CD4-positive, alpha-beta T cell (primary cell): ENCODE measurements around the gene TOPORS. TPM values are rescaled to one million over a fixed set of nuclear protein-coding genes. Genes with fewer than 3 reads are reported as not detected.

Experiments
- ATAC-seq: fragments of 200-7000 bp; cut with Tn5 transposase; one replicate; pipeline ENCODE4 v1.10.0; 2022; ENCODE audit warnings: mild to moderate bottlenecking; ENCODE audit not compliant: poor library complexity
- CTCF ChIA-PET: fragments of 350-600 bp; sonication (Branson Sonifier 250); formaldehyde crosslinking; loops from one replicate; lab custom pipeline; 2021; ENCODE audit warnings: antibody characterized with exemption, inconsistent platforms; lab: Charles Lee
- POLR2A ChIA-PET: fragments of 350-600 bp; sonication (Branson Sonifier 250); formaldehyde crosslinking; loops from one replicate; lab custom pipeline; 2021; ENCODE audit warnings: antibody characterized with exemption, inconsistent platforms; lab: Charles Lee
- DNase-seq, 14 experiments: peaks; one replicate each; pipeline ENCODE4 v3.0.0-alpha.2; 2013 to 2020; ENCODE audit warnings: mixed read lengths in 2 of 14
- H3K27ac ChIP-seq, 2 donors: one replicate each; pipeline versions ENCODE4 v1.5.1 to v1.7.0; 2013; ENCODE audit warnings: low read length in 2 of 2, low read depth in 1 of 2, mild to moderate bottlenecking in 1 of 2
- H3K27me3 ChIP-seq, 2 experiments: 1 replicate in 1 of 2; 2 replicates in 1 of 2; pipeline versions ENCODE4 v1.6.1 to v1.7.0; 2013; ENCODE audit warnings: low read length in 2 of 2, control low read depth in 1 of 2, mild to moderate bottlenecking in 1 of 2, moderate library complexity in 1 of 2; ENCODE audit not compliant: insufficient read depth in 2 of 2, control insufficient read depth in 1 of 2
- H3K36me3 ChIP-seq: one replicate; pipeline ENCODE4 v1.6.1; 2013; ENCODE audit warnings: low read length, control low read depth; ENCODE audit not compliant: insufficient read depth
- H3K4me1 ChIP-seq: one replicate; pipeline ENCODE4 v1.6.1; 2013; ENCODE audit warnings: low read length, control low read depth; ENCODE audit not compliant: insufficient read depth
- H3K4me3 ChIP-seq: one replicate; pipeline ENCODE4 v1.5.1; 2013; ENCODE audit warnings: mild to moderate bottlenecking, low read length, moderate library complexity
- H3K9me3 ChIP-seq, 2 experiments: 1 replicate in 1 of 2; 2 replicates in 1 of 2; pipeline versions ENCODE4 v1.6.1 to v1.7.0; 2013; ENCODE audit warnings: low read length in 2 of 2, mild to moderate bottlenecking in 2 of 2, control low read depth in 1 of 2, moderate library complexity in 1 of 2; ENCODE audit not compliant: control insufficient read depth in 1 of 2, insufficient read depth in 1 of 2
- H3K27ac Mint-ChIP-seq: one replicate; pipeline ENCODE4 v1.8.0; 2020; ENCODE audit warnings: mixed read lengths
- H3K27me3 Mint-ChIP-seq: one replicate; pipeline ENCODE4 v1.8.0; 2021; ENCODE audit warnings: mixed read lengths
- H3K36me3 Mint-ChIP-seq: one replicate; pipeline ENCODE4 v1.8.0; 2021; ENCODE audit warnings: low read depth, mixed read lengths
- H3K4me1 Mint-ChIP-seq: one replicate; pipeline ENCODE4 v1.8.0; 2021; ENCODE audit warnings: low read depth, mixed read lengths
- H3K4me3 Mint-ChIP-seq: one replicate; pipeline ENCODE4 v1.8.0; 2020; ENCODE audit warnings: mild to moderate bottlenecking, mixed read lengths
- H3K9me3 Mint-ChIP-seq: one replicate; pipeline ENCODE4 v1.8.0; 2020; ENCODE audit warnings: mixed read lengths
- CTCF ChIP-seq: fragments of 200-600 bp; IDR thresholded peaks from one replicate; pipeline ENCODE4 v1.8.0; 2022; ENCODE audit warnings: antibody characterized with exemption, mild to moderate bottlenecking
- intact Hi-C, 2 experiments: fragments of 100-400 bp; cut with DNase I in 1 of 2; cut with micrococcal nuclease in 1 of 2; formaldehyde crosslinking; loops; one replicate each; pipeline versions ENCODE4 v1.15.1 to v1.9.0; 2023 to 2025; cut with DNase I, micrococcal nuclease
- total RNA-seq, 174 experiments: library from RNA in 2 of 174; stranded (reverse) in 2 of 174; gene quantifications; one replicate each; pipeline ENCODE4 v1.2.3 and lab custom pipeline; 2021 to 2026

TOPORS gene
- total RNA-seq, 2 experiments from 2014 or later = 40.8 to 41.8 TPM

DNA sequence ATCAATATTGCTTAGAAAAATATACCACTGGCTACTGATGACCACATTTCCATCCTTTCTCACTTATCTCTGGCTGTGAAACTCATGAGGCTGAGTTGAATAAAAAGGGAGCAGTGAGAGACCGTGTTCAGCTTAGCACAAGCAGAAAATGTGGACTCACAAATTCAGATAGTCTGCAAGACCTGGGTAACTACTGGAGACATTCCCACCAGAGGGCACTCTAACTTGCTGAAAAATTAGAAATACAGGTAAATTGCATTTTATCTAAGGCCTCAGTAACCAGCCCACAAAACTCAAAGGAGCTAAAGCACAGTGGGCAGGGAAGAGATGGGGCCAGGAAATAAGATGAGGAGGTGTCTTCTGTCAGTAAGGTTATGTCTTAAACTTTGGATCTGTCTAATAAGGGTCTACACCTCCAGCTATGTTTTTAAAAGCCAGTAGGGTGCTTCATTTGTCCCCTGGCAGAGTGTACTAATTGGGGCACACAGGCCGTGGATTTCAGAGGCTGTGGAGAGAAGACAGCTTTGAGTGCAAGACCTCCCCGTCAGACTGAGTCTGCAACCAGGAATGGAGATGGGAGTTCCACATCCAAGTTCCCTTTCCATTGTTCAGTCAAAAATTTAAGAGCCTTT is 29.2 kb upstream of the TOPORS start:
- H3K36me3 ChIP-seq = no peaks in the 10 kb centered on the region
- no peak overlapping the region for H3K4me3 ChIP-seq
- Mint-ChIP-seq H3K4me3 (no peak overlapping the region), H3K9me3 (no peaks in the 10 kb centered on the region), H3K36me3 (no peaks in the 10 kb centered on the region), H3K27me3 (peaks cover 48% of the 10 kb centered on the region), H3K27ac (no peak overlapping the region), H3K4me1 (no peaks in the 10 kb centered on the region)
- intact Hi-C loops = loop anchor here (1.0 to 10.0 kb wide), 4 partner anchors 385 to 646 kb away; no protein-coding TSS in a partner anchor
- H3K27me3 ChIP-seq = peaks cover 0 to 5% of the 10 kb centered on the region in 2 experiments
- H3K4me1 ChIP-seq = no peaks in the 10 kb centered on the region
- peak; percentile 57 for TF ChIP-seq CTCF
- CTCF ChIA-PET = interaction anchor here (0.7 to 12.1 kb wide), 8 partner anchors 10 to 386 kb away, joined by 3 to 206 read pairs (median 3); partner anchors contain the start of genes ACO1 and RIGI
- no peaks in the 10 kb centered on the region for H3K9me3 ChIP-seq
- DNase-seq (peak in 6 of 14 experiments; percentile 3 to 64 (median 47)), ATAC-seq (peak; percentile 66)
- no peak overlapping the region for H3K27ac ChIP-seq
- POLR2A ChIA-PET = interaction anchor here (0.6 to 3.9 kb wide), 3 partner anchors 13 to 493 kb away, joined by 3 to 40 read pairs (median 3); no protein-coding TSS in a partner anchor

DNA sequence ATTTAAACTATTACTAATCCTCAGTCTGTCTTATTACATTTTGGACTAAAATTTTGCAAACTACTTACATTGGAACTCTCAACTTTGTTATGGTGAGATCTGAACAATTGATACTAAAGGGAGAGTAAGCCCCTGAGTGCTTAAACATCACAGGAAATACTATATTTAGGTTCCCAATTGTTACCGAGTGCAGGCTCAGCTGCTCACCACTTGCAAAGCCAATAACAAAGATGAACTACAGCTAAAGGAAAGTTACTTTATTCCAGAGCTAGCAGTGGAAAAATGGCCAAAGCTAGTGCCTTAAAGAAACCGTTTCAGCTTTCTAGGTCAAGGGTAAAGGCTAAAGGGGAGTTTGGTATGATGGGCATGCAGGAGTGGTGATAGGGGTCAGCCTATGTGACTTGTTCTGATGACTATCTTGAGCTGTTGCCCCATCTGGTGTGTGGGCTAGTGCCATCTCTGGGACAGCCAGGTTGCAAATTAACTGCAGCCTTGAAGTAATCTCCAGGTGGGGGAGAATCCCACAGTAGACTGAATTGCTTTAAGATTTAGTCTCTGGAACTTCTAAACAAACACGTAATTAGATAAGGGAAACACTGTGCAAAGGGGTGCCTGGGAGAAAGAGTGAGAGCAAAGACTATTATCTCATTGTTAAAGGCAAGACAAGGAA is 28.4 kb upstream of the TOPORS start:
- no peak overlapping the region for H3K27ac Mint-ChIP-seq
- ChIA-PET CTCF (interaction anchor here (0.8 to 12.1 kb wide), 10 partner anchors 9 to 387 kb away, joined by 3 to 206 read pairs (median 4); partner anchors contain the start of genes ACO1 and RIGI), POLR2A (interaction anchor here (0.6 to 3.9 kb wide), 3 partner anchors 14 to 202 kb away, joined by 3 to 40 read pairs (median 5); partner anchors contain the start of gene RIGI)

More for the DNA sequence above, 28.4 kb upstream of the TOPORS start:
- Histone ChIP-seq H3K36me3 (no peaks in the 10 kb centered on the region), H3K9me3 (no peaks in the 10 kb centered on the region), H3K27me3 (peaks cover 0 to 5% of the 10 kb centered on the region in 2 experiments), H3K27ac (no peak overlapping the region), H3K4me1 (no peaks in the 10 kb centered on the region), H3K4me3 (no peak overlapping the region)
- intact Hi-C loops = loop anchor here (1.0 to 10.0 kb wide), 3 partner anchors 388 to 647 kb away; no protein-coding TSS in a partner anchor
- TF ChIP-seq CTCF = no peak
- H3K27me3 Mint-ChIP-seq = peaks cover 44% of the 10 kb centered on the region
- DNase-seq (no peak), ATAC-seq (no peak)
- no peaks in the 10 kb centered on the region for H3K9me3 Mint-ChIP-seq
- no peaks in the 10 kb centered on the region for H3K4me1 Mint-ChIP-seq
- no peaks in the 10 kb centered on the region for H3K36me3 Mint-ChIP-seq
- no peak overlapping the region for H3K4me3 Mint-ChIP-seq
